H1 (cell line): ENCODE data around the gene ZC3H12C. TPM values are rescaled to one million over a fixed set of nuclear protein-coding genes. Genes with fewer than 3 reads are reported as not detected.

ENCODE experiments used
- CTCF ChIA-PET: fragments of 300-600 bp; sonication (Branson Sonifier 250); formaldehyde crosslinking; loops from one replicate; lab custom pipeline; 2021; ENCODE audit not compliant: partially characterized antibody; lab: Charles Lee
- POLR2A ChIA-PET: fragments of 300-600 bp; sonication (Branson Sonifier 250); formaldehyde crosslinking; loops from one replicate; lab custom pipeline; 2021; ENCODE audit warnings: inconsistent platforms; ENCODE audit not compliant: partially characterized antibody; lab: Charles Lee
- DNase-seq, 2 experiments: peaks; one replicate each; pipeline versions ENCODE4 v3.0.0 to v3.0.0-alpha.2; 2010 to 2022; ENCODE audit warnings: low spot score in 2 of 2, low read depth in 1 of 2, mixed read lengths in 1 of 2
- FAIRE-seq: peaks from 2 replicates; lab custom pipeline; 2011; peaks lifted over from hg19 to GRCh38; lab: Jason Lieb, UNC
- H2AFZ ChIP-seq: 2 replicates; pipeline ENCODE4 v1.8.1; 2012; ENCODE audit warnings: low read length, inconsistent platforms
- H2AK5ac ChIP-seq: 2 replicates; pipeline ENCODE4 v1.6.1; 2013; ENCODE audit warnings: low read depth, low read length
- H2BK120ac ChIP-seq: replicated peaks from 2 replicates; pipeline ENCODE3; 2013; ENCODE audit warnings: low read depth, low read length, inconsistent platforms
- H2BK12ac ChIP-seq: 2 replicates; pipeline ENCODE4 v1.6.1; 2013; ENCODE audit warnings: low read depth, low read length
- H2BK15ac ChIP-seq: 2 replicates; pipeline ENCODE4 v1.6.1; 2013; ENCODE audit warnings: low read length
- H2BK20ac ChIP-seq: 2 replicates; pipeline ENCODE4 v1.6.1; 2013; ENCODE audit warnings: low read length
- H2BK5ac ChIP-seq: 2 replicates; pipeline ENCODE4 v1.6.1; 2013; ENCODE audit warnings: low read depth, low read length
- H3K14ac ChIP-seq: 2 replicates; pipeline ENCODE4 v1.6.1; 2013; ENCODE audit warnings: inconsistent platforms; ENCODE audit not compliant: insufficient read length
- H3K18ac ChIP-seq: 2 replicates; pipeline ENCODE4 v1.6.1; 2013; ENCODE audit warnings: low read length; ENCODE audit errors: extremely low read depth
- H3K23ac ChIP-seq: 2 replicates; pipeline ENCODE4 v1.6.1; 2013; ENCODE audit warnings: inconsistent platforms; ENCODE audit not compliant: insufficient read length
- H3K23me2 ChIP-seq: 2 replicates; pipeline ENCODE4 v1.6.1; 2013; ENCODE audit warnings: low read depth, low read length
- H3K27ac ChIP-seq: 2 replicates; pipeline ENCODE4 v1.6.1; 2011; ENCODE audit warnings: low read depth, low read length, inconsistent platforms
- H3K27me3 ChIP-seq, 4 experiments: replicated peaks in 1 of 4; 1 replicate in 1 of 4; 2 replicates in 3 of 4; pipeline versions ENCODE4 v1.6.1 to v1.8.1; 2011 to 2013; ENCODE audit warnings: low read length in 3 of 4, mild to moderate bottlenecking in 3 of 4, inconsistent platforms in 2 of 4, mixed read lengths in 2 of 4, moderate library complexity in 1 of 4; ENCODE audit not compliant: control insufficient read depth in 3 of 4, insufficient read depth in 3 of 4; ENCODE audit errors: extremely low read depth in 1 of 4
- H3K36me3 ChIP-seq, 4 experiments: 2 replicates each; pipeline versions ENCODE4 v1.6.1 to v1.8.1; 2011 to 2013; ENCODE audit warnings: mild to moderate bottlenecking in 4 of 4, low read length in 3 of 4, moderate library complexity in 2 of 4, control low read depth in 1 of 4, inconsistent platforms in 1 of 4; ENCODE audit not compliant: insufficient read depth in 4 of 4, control insufficient read depth in 2 of 4
- H3K4ac ChIP-seq: replicated peaks from 2 replicates; pipeline ENCODE3; 2013; ENCODE audit warnings: low read length, low read depth, mixed read lengths, inconsistent platforms; ENCODE audit not compliant: insufficient read length
- H3K4me1 ChIP-seq, 4 experiments: replicated peaks in 1 of 4; 1 replicate in 1 of 4; 2 replicates in 3 of 4; pipeline versions ENCODE4 v1.6.1 to v1.8.1; 2011 to 2013; ENCODE audit warnings: low read length in 3 of 4, inconsistent platforms in 2 of 4, mixed read lengths in 1 of 4; ENCODE audit not compliant: insufficient read depth in 4 of 4, control insufficient read depth in 3 of 4
- H3K4me2 ChIP-seq, 2 experiments: 2 replicates each; pipeline versions ENCODE4 v1.6.1 to v1.8.1; 2011 to 2013; ENCODE audit warnings: low read depth in 2 of 2, low read length in 2 of 2, control low read depth in 1 of 2, inconsistent platforms in 1 of 2, mild to moderate bottlenecking in 1 of 2; ENCODE audit not compliant: insufficient read depth in 1 of 2
- H3K4me3 ChIP-seq, 4 experiments: fragments of 200-600, 300-600 bp in 1 of 4; sonication (generic), shearing (Covaris generic), sonication (Bioruptor Twin) in 1 of 4; 2 replicates each; pipeline versions ENCODE4 v1.5.1 to v1.8.1; 2011 to 2016; ENCODE audit warnings: low read length in 4 of 4, low read depth in 3 of 4, control low read depth in 2 of 4, inconsistent platforms in 2 of 4, mild to moderate bottlenecking in 2 of 4, mixed read lengths in 1 of 4, moderate library complexity in 1 of 4; ENCODE audit not compliant: insufficient read depth in 2 of 4; ENCODE audit errors: extremely low read depth in 1 of 4
- H3K56ac ChIP-seq: replicated peaks from 2 replicates; pipeline ENCODE3; 2013; ENCODE audit warnings: low read depth, mild to moderate bottlenecking, mixed read lengths, low read length, inconsistent platforms; ENCODE audit not compliant: insufficient read length
- H3K79me1 ChIP-seq: 2 replicates; pipeline ENCODE4 v1.6.1; 2013; ENCODE audit warnings: low read depth, low read length, control low read depth
- H3K79me2 ChIP-seq, 2 experiments: 2 replicates each; pipeline versions ENCODE4 v1.6.1 to v1.8.1; 2012 to 2013; ENCODE audit warnings: low read length in 2 of 2, mild to moderate bottlenecking in 2 of 2, inconsistent platforms in 1 of 2; ENCODE audit not compliant: insufficient read depth in 2 of 2, control insufficient read depth in 1 of 2
- H3K9ac ChIP-seq, 4 experiments: replicated peaks in 1 of 4; 1 replicate in 1 of 4; 2 replicates in 3 of 4; pipeline versions ENCODE4 v1.6.1 to v1.8.1; 2011 to 2013; ENCODE audit warnings: low read depth in 3 of 4, low read length in 3 of 4, control low read depth in 2 of 4, mild to moderate bottlenecking in 2 of 4, moderate library complexity in 2 of 4, inconsistent platforms in 1 of 4; ENCODE audit errors: extremely low read depth in 1 of 4
- H3K9me3 ChIP-seq, 2 experiments: 2 replicates each; pipeline versions ENCODE4 v1.6.1 to v1.8.1; 2012 to 2013; ENCODE audit warnings: mild to moderate bottlenecking in 2 of 2, moderate library complexity in 2 of 2, control low read depth in 1 of 2, inconsistent platforms in 1 of 2, low read depth in 1 of 2, low read length in 1 of 2, mixed read lengths in 1 of 2; ENCODE audit not compliant: insufficient read depth in 2 of 2
- H4K20me1 ChIP-seq, 2 experiments: replicated peaks in 1 of 2; 2 replicates each; pipeline versions ENCODE3 to v1.8.1; 2011 to 2013; ENCODE audit warnings: inconsistent platforms in 2 of 2, low read length in 2 of 2, mild to moderate bottlenecking in 1 of 2; ENCODE audit not compliant: insufficient read depth in 2 of 2, control insufficient read depth in 1 of 2
- H4K5ac ChIP-seq: 2 replicates; pipeline ENCODE4 v1.6.1; 2013; ENCODE audit warnings: low read length, low read depth, mixed read lengths, inconsistent platforms; ENCODE audit not compliant: insufficient read length
- H4K8ac ChIP-seq: 2 replicates; pipeline ENCODE4 v1.8.0; 2013; ENCODE audit warnings: mild to moderate bottlenecking, moderate library complexity, low read length, inconsistent platforms; ENCODE audit not compliant: insufficient read depth; ENCODE audit errors: extremely low read depth
- H4K91ac ChIP-seq: replicated peaks from 2 replicates; pipeline ENCODE3; 2013; ENCODE audit warnings: low read length, mixed read lengths, inconsistent platforms; ENCODE audit not compliant: insufficient read length
- TAF7 ChIP-seq: optimal IDR thresholded peaks from 2 replicates; pipeline ENCODE3; 2011; ENCODE audit warnings: low read depth, mild to moderate bottlenecking, inconsistent platforms, low read length, moderate library complexity, borderline replicate concordance
- WGBS, 2 experiments: shearing (Covaris generic) in 1 of 2; methylation state at CpG; one replicate each; pipeline versions ENCODE4 v1.1.6 to v1.1.7; 2013 to 2015; ENCODE audit warnings: low lambda C conversion rate in 2 of 2, mixed read lengths in 2 of 2, inconsistent platforms in 1 of 2, low coverage in 1 of 2, missing lambda C conversion rate in 1 of 2; ENCODE audit not compliant: insufficient replicate concordance in 2 of 2, insufficient coverage in 1 of 2, insufficient read length in 1 of 2; ENCODE audit errors: extremely low coverage in 1 of 2, missing lambda C conversion rate in 1 of 2; 5-methylcytosine and 5-hydroxymethylcytosine counted together
- polyA plus RNA-seq, 7 experiments: library from polyadenylated mRNA; depleted of rRNA in 3 of 7; stranded (reverse) in 5 of 7; unstranded in 2 of 7; fragments of >200 nt in 5 of 7; fragments of 200-250 nt in 2 of 7; gene quantifications; 1 replicate in 5 of 7; 2 replicates in 1 of 7; 4 replicates in 1 of 7; pipeline versions ENCODE4 v1.2.1 to v1.2.3, GENCODE V29; 2011 to 2013; ENCODE audit warnings: missing spikeins in 2 of 7, mixed read lengths in 2 of 7
- total RNA-seq: library from RNA; stranded (reverse); fragmentation: NEBNext Ultra II Directional; extraction: Animal tissue kit (Norgen Biotek cat#: 25700); gene quantifications from 2 replicates; pipeline ENCODE4 v1.2.1, GENCODE V29; 2021

The ZC3H12C gene
- total and polyA plus RNA-seq, 2 of the 8 experiments (the other 6 are each of a cell fraction or from before 2014, with no cell fraction given): 2.0 to 2.7 TPM

DNA sequence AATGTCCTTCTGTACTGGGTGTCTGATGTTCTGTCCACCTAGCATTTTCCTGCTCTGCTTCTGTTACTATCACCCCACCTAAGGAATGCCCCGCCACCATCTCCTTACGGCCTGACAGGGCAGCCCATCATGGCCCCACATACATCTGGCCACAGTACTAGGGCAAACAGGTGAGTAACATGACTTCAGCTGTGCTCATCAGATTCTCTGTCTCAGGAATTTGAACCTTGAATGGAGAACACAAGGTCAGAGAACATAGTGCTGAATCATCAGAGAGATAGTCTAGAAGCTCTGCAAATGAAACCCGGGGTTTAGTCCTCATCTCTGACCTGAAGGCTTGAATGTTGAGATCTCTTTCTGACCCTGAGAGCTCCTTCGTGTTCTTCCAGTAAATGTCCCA lies 32.4 kb downstream of the ZC3H12C start:
- H2BK5ac ChIP-seq: no peak overlapping the region
- H4K5ac ChIP-seq: no peak overlapping the region
- no peak overlapping the region for H3K4me2 ChIP-seq
- DNase-seq (no peak), FAIRE-seq (no peak)
- no peaks in the 10 kb centered on the region for H3K27me3 ChIP-seq
- H3K4me1 ChIP-seq: peaks cover 0 to 4% (median 2%) of the 10 kb centered on the region in 4 experiments; a peak in 2 of 7 replicates
- POLR2A ChIA-PET: no interaction called here
- no peak overlapping the region for H3K14ac ChIP-seq
- H4K8ac ChIP-seq: no peak overlapping the region
- no peak overlapping the region for H3K4me3 ChIP-seq
- H4K91ac ChIP-seq: no peak overlapping the region
- WGBS, 2 experiments: 88% methylated on average over 4 of the region's 4 CpGs; no CpG with 5 or more reads in 1 of the 2 experiments
- no peaks in the 10 kb centered on the region for H4K20me1 ChIP-seq
- no peak overlapping the region for H2BK120ac ChIP-seq
- H3K4ac ChIP-seq: no peak overlapping the region
- H3K23me2 ChIP-seq: no peaks in the 10 kb centered on the region
- H2BK12ac ChIP-seq: no peak overlapping the region
- H3K56ac ChIP-seq: no peak overlapping the region
- H3K36me3 ChIP-seq: no peaks in the 10 kb centered on the region
- TF ChIP-seq TAF7: no peak
- H2AFZ ChIP-seq: no peak overlapping the region
- no peak overlapping the region for H3K23ac ChIP-seq
- H2BK15ac ChIP-seq: no peak overlapping the region; the same call in 1 of the 2 replicates
- no peak overlapping the region for H3K27ac ChIP-seq
- CTCF ChIA-PET: interaction anchor here (0.6 kb wide), 1 partner anchor 109 kb away, joined by 3 read pairs; no protein-coding TSS in a partner anchor
- no peak overlapping the region for H2BK20ac ChIP-seq
- no peak overlapping the region for H3K18ac ChIP-seq
- peaks cover 0 to 2% of the 10 kb centered on the region in 2 experiments; a peak in 1 of 4 replicates for H3K79me2 ChIP-seq
- H3K9me3 ChIP-seq: no peaks in the 10 kb centered on the region
- H2AK5ac ChIP-seq: no peak overlapping the region
- no peak overlapping the region for H3K9ac ChIP-seq
- H3K79me1 ChIP-seq: no peaks in the 10 kb centered on the region
